Measurements from ENCODE around the gene KIF6.

The KIF6 gene

DNA sequence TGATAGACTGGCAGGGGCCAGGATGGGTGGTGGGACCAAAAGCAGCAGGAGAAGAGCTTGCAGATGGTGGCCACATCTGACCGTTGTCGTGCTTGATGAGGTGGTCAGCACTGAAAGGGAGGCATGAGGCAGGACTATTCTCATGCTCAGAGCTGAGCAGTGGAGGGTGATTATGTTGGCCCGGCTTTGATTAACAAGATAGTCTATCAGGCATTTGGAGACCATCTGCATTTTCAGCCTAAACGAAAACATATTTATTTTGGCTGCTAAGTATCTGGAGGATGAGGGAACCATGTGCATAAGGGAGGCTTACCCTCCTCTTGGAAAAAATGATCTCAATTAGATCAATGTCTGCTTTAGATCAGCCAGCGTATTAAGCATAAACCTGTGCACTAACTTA lies 261.1 kb downstream of the KIF6 start:
- DNase-seq (ENCODE audit: low read depth in 2 of 3, low spot score in 1 of 3), result no peak

DNA sequence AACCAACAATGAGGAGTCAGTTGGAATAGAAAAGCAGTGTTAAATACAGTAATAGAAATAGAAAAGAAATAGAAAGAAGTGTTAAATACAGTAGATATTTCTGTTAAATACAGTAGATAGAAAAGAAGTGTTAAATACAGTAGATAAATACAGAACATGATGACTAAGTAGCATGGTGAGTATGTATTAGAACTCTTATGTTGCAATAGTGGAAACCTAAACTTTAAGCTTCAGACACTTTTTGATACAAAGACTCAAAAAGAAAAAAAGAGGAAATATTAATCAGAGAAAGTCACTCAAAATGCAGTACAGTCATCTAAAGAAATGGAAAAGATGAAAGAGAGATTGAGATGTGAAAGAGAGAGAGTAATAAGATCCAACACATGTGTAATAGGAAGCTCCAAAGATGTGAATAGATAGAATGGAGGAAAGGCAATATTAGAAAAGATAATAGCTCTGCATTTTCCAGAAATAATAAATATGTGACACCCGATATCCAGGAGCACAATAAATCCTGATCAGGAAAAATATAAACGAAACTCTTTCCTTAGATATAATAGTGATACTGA lies 271.2 kb downstream of the KIF6 start:
- DNase-seq (ENCODE audit: low read depth in 2 of 3, low spot score in 1 of 3), result no peak

DNA sequence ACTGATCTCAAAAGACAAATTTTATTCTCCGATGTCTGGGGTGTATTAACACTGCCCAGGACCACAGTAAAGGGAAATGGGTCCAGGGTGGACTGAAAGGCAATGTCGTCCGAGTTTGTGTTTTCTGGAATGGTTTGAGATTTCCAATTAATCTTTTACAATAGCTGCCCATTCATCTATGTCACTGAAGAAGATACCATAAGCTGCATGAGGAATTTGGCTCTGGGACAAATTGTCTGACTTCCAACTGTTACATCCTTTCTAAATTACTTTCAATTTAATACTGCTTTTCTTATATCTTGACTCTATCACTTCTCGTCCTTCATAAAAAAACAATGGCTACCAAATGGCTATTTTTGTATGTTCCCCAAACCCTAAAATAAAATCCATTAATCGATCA lies 272.0 kb downstream of the KIF6 start:
- DNase-seq (ENCODE audit: low read depth in 2 of 3, low spot score in 1 of 3), result no peak

DNA sequence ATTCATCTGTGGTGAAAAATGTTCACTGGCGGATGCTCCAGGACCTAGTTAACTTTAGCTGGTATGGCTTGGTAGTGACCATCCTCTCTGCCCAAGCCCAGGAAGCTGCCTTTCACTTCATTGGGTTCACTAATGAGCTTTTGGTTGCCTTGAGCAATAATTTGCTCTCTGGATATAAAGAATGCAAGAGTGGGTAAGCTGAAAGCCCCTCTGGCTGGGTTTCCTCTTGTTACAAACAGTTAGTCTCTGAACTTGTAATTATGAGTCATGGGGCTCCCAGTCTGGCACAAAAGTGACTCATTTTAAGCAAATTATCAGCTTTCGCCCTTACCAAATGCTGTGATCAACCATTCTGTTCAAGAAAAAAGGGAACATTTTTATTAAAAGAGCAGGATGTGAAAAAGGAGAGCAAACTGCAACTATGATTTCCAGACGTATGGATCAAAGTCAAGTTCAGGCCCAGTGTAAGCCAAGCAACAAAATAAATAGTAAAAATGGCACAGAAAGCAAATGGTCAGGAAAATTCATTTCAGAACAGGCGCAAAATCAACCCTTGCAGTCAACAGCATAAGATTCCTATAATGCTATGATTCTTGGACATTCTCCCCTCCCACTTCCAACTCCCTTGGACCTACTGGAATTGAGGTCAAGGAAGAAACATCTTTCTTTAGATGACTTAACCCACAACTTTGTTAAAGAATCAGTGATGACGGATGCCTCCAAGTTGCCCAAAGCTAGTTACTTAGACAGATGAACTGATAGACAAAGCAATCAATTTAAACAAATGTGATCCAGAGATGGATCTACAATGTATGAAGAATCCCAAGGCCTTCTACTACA lies 272.7 kb downstream of the KIF6 start:
- DNase-seq (ENCODE audit: low read depth in 2 of 3, low spot score in 1 of 3), result peak in 1 of 3 donors; percentile 3

DNA sequence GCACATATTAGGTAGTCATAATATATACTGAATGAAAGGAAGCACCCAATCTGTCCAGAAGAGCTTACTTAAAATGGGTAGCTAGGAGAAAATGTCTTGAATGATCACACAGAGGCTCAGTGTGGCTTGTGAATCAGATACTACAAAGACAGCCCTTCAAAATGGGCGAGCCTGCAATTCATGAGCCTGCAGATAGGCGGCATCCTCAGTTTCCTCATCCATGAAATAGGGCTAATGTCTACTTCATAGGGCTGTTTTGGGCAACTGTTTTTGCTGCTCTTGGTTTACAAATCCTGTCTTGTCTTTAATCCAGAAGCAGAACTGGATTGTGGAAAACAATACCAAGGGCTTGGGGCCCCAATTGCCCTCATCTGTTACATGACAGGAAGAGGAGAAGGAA lies 273.4 kb downstream of the KIF6 start:
- DNase-seq (ENCODE audit: low read depth in 2 of 3, low spot score in 1 of 3), result peak in 1 of 3 donors; percentile 9

DNA sequence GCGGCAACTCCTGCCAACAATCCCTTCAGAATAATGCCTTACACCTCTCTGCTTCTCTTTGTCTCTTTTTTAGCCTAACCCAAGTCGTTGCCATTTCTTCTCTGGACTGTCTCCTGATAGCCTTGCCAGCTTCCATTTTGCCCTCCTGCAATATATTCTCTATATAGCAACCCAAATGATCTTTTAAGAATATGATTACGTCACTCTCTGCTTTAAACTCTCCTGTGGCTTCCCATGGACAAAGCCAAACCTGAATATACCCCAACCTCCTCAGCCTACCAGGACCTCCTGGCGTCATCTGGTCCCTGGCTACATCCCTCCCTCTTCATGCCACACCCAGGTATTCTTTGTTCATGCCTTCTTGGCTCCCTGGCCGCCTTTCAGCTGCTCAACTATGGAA lies 276.2 kb downstream of the KIF6 start:
- no peak for DNase-seq (ENCODE audit: low read depth in 2 of 3, low spot score in 1 of 3)

DNA sequence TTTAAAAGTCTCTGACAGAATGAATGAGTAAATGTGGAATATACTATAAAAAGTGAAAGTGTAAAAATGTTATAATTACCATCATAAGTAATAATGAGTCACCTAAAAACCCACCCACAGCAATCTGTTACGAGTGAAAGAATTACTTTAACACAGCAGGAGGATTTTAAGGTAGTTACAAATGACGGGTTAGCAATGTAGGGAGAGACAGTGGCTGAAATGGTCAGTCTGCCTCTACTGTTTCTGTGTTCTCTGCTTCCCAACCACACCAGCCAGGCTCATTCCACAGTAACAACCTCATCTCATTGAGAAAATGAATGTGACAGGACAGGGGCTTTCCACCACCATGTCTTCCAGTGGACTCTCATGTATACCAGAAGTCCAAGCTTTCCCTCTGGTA lies 278.3 kb downstream of the KIF6 start:
- no peak for DNase-seq (ENCODE audit: low read depth in 2 of 3, low spot score in 1 of 3)

DNA sequence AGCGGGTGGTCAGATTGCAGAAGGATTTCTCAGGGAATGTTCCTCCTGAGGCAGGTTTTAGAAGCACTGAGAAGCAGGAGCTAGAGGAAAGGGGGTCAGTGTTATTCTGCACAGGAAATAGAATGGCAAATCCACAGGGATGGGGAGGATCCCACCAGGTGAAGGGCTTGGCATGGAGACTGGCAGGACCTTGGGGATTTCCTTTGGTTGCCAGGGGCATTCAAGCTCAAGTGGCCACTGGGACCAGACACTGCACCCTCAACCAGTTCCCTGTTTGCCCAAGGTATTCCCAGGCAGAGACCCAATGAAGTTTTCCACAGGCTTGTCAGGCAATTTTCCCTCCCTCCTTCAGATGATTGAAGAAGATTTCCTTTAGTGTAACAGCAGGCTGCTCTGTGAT lies 279.5 kb downstream of the KIF6 start:
- DNase-seq (ENCODE audit: low read depth in 2 of 3, low spot score in 1 of 3), result no peak

DNA sequence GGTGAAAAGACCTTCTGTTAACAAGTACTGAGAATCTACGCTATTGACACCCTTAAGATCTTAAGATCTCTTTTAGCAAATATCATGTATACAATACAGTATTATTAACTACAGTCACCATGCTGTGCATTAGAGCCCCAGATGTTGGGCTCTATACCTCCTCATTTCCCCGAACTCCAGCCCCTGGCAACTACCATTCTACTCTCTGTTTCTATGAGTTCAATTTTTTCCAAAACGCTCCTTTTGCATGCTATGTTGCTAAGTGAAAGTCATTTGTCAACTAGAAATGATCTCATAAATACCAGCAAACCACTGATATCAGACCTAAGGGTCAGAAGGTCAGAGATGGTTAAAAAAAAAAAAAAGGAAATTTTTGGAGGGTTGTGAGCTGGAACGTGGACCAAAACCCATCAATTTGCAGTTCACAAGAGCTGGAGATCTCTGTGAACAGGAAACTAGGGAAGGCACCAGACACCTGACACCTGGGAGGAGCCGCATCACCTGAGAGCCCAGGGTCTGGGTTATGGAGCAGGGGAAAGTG lies 280.7 kb downstream of the KIF6 start:
- DNase-seq (ENCODE audit: low read depth in 2 of 3, low spot score in 1 of 3), result no peak

DNA sequence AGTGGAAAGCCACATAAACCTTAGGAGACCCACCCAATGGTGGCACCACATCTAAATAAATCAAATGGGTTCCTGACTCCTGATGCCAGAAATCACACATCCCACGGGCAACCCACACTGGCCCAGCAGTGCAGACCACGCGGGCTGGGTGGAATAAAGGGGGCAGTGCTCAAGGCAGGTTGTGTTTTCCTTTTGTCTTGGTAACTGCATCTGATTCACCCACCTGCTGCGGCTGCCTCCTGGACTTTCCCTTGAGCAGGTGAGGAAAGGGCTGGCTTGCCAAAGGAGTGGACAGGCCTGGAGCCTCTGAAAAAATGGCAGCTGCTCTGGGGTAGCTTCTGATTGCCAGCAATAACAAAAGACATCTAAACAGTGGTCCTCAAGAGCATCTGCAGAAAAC lies 283.2 kb downstream of the KIF6 start:
- DNase-seq (ENCODE audit: low read depth in 2 of 3, low spot score in 1 of 3), result no peak

DNA sequence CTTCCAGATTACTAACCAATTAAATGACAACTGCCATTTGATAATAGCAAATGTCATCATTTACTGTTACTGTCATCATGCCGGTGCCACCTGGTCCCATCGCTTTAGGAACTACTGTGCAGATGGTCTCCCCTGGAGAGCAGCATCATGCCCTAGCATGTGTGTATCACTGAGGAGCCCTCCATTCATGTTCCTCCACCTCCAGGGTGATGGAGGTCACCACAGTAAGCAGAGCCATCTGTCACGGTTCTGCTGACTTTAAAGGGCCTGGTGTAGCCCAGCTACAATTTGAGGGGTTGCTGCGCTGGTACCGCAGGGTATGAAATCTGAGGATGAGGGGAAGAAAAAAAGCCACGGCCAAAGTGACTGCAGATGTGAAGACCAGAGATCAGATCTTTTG lies 283.9 kb downstream of the KIF6 start:
- DNase-seq (ENCODE audit: low read depth in 2 of 3, low spot score in 1 of 3), result no peak

DNA sequence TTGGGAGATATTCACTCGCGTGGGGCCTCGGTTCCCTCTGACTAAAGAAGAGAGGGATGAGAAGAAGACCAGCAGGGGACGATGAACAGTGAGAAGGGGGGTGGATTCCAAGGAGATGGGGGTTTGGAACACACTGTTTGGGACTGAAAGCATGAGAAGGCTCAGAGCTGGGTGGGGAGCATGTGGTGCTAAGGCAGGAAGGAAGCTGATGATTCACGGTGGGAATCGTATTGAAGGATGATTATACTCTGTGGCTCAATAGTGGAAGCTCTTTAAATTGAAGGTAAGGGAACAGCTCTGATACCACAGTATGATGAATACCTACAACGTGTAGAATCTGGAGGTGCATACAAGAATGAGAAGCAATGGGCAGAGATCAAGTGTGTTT lies 285.2 kb downstream of the KIF6 start:
- DNase-seq (ENCODE audit: low read depth in 2 of 3, low spot score in 1 of 3), result no peak

DNA sequence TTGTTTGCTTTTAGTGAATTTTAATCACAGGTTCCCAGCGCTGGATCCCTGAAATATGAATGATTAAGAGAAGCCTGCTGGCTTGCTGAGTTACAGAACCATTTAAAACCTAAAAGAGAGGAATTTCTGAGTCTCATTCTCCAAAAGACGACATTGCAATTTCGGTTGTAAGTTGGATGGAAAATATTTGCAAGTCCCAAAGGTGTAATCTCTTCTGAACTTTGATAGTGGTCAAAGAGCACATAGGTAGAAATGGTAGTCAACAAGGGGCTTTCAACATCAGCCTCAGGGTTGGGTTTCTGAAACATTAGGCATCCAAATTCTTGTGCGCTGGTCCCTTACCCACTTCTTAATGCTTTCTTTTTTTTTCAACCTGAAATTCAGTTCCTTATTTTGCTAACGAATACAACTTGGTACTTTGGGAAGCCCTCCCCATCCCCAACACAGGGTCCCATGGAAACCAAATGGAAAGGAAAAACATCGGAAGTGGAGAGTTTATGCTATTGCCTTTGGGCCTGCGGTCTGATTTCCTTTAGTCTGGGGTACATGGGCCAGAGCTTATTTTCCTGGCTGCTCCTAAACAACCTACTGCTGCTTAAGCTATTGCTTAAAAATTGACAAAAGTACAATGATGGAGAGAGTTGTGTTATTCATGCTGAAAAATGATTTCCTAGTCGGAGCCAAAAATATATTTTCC lies 285.7 kb downstream of the KIF6 start:
- no peak for DNase-seq (ENCODE audit: low read depth in 2 of 3, low spot score in 1 of 3)

DNA sequence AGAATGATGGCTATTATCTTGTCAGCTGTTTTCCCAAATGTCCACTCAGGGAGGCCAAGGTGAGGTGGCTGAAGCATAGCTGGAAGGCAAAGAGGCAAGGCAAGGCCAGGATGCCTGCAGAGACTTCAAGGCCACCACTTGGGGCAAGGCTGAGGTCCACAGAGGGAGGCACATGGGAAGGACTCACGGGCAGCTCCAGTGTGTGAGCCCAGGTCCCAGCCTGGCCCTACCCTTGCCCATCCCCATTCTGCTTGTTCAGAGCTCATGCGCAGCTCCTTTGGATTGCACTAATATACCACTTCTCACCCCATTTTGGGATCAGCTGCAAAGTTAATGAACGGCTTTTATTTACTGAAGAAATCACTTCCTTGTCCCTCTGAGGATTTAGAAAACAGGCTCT lies 291.6 kb downstream of the KIF6 start:
- no peak for DNase-seq (ENCODE audit: low read depth in 2 of 3, low spot score in 1 of 3)

DNA sequence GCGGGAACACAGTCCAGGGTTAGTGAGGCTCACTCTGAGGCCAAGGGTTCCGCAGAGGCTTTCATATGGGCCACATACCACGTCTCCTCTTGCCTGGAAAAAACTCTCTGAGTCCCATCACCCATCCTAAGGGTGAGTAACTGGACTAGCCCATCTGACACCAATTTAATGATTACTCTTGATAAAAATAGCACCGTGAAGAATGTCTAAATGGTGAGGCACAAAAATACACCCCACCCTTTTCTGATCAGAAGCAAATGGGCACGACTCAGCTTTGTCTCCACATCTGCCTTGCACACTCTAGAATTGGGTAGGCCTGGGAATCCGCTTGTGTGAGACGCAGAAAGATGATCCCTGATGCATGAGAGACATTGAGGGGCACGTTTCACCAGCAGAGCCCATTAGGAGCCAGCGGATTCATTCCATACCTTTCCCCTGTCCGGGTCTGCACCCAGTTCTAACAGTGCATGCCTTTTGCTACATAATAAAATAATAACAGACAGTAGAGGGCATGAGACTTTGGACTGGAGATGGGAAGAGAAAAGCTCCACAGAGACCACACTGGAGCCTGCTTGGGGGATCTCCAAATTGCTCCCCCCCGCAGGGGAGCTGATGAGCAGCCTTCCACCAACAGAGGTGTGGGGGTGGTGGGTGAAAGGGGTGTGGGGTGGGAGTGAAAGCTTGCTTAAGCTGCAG lies 292.7 kb downstream of the KIF6 start:
- no peak for DNase-seq (ENCODE audit: low read depth in 2 of 3, low spot score in 1 of 3)

DNA sequence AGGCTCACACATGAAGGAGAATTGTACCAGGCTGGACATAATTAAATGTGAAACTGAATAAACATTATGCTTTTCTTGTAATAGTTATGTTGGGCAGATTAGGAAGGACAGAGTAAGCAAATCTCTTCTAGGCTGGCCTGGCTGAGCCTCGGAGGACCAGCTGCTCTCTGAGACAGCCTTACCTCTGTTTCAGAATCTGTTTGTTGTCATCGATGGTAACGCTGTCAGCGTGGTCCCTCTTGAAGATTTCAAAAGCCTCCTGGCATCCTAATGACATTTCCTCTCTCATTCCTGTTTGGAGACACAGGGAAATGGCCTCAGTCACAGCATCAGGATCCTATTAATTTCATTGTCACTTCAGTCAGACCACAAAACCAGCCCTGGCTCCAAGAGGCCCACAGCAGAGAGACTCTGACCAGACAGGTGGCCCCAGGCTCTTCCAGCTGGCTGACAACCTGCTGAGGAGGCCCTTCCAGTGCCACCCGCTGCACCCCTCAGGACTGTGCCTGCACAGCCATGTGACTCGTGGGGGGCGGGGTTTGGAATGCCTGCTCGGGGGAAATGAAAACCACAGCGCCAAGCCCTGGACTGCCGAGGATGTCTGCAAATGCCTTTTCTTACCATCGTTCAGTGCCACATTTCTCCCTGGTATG lies 294.2 kb downstream of the KIF6 start:
- DNase-seq (ENCODE audit: low read depth in 2 of 3, low spot score in 1 of 3), result no peak

DNA sequence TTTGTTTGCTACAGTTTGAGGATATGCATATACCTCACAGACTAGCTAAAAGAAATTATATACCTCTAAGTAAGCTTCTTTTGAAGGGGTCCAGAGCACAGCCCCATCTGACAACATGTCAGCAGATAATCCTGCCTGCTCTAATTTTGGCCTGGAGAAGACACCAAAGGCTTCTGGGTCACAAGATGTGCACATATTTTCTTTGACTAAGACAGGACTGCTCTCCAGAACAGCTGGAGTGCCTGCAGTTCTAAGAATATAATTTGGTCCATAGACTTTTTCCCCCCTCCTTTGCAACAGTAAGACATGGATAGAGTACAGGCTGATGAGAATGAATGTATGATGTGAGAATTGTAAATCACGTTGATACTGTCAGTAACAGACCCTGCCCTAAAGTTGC lies 294.8 kb downstream of the KIF6 start:
- no peak for DNase-seq (ENCODE audit: low read depth in 2 of 3, low spot score in 1 of 3)

DNA sequence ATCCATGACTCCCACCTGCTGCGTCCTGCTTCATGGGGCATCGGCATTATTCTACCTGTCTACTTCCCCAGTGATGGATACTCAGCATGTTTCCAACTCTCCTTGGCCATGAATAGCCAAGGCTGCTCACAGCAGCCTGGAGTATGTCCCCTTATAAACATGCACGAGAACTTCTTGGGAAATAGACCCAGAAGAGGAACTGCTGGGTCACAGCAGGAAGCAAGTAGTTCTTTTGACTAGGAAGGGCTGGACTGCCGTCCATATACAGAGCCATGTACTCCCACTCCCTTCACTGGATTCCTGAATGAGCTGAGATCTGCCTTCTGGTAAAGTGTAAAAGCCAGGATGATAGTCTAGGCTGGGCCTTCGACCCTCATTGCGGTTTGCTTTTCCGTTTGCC lies 296.4 kb downstream of the KIF6 start:
- DNase-seq (ENCODE audit: low read depth in 2 of 3, low spot score in 1 of 3), result no peak

DNA sequence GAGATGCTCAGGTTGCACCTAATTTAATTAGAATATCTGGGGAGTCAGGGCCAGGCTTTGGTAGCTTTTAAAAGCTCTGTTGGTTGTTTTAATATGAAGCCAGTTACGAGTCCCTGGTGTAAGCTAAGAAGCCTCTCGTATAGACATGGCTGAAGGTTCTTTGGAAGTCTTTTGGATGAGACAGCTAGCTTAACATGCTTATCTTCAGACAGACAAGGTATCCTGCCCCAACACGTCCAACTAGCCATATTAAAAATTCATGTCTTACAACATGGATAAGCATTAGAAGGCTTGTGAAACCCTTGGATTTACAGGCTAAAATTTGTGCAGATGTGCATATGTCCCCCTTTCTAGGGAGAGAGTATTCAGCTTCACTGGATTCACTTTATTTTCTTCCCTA lies 297.1 kb downstream of the KIF6 start:
- DNase-seq (ENCODE audit: low read depth in 2 of 3, low spot score in 1 of 3), result no peak

DNA sequence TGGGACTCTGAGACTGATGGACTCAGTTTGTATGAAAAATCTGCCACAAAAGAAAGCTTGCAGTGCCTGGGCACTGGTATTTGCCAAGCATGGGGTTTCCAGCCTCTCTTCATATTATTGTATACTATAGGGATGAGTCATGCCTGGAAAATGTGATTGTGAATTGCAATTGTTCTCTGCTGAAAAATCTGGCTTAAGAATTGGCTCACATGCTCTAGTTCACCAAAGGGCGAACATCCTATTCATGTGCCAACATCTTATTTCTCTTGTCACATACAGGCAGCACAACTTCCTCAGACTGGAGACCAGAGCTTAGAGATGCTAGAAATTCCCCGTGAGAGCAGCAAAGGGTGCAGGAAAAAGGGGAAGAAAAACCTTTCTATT lies 299.1 kb downstream of the KIF6 start:
- peak in 1 of 3 donors; percentile 14 for DNase-seq (ENCODE audit: low read depth in 2 of 3, low spot score in 1 of 3)

Measured in stimulated activated CD4-positive, alpha-beta T cell treated with anti-CD3 and anti-CD28 coated beads, Interleukin-12 subunit alpha, Interleukin-12 subunit beta, amount 100 ng/mL, for 48 hours (primary cell).